GM18526 (cell line): ENCODE data around the gene SLC22A2.

Experiments used
- POLR2A ChIP-seq: IDR thresholded peaks from 3 replicates; pipeline ENCODE4 v1.6.1; 2011; ENCODE audit not compliant: insufficient read length; ENCODE audit errors: extremely low read depth

The SLC22A2 gene

DNA sequence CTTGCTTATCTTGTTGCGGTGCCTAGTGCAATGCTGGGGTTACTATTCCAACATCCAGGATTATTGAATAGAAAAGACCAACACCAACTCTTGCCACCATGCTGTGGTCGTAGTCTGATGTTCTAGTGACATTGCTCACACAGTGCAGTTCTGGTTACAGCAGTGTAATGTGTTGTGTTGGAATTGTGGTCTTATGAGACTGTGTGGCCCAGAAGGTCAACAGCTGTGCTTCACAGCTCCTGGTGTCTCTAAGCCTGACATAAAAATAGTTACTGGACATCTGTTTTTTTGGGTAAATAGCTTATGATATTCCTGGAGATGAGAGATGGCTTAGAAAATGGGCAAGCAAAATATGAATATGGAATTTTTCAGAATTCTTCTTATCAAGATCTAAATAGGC, 57.6 kb downstream of the SLC22A2 start:
- no peak for TF ChIP-seq POLR2A

DNA sequence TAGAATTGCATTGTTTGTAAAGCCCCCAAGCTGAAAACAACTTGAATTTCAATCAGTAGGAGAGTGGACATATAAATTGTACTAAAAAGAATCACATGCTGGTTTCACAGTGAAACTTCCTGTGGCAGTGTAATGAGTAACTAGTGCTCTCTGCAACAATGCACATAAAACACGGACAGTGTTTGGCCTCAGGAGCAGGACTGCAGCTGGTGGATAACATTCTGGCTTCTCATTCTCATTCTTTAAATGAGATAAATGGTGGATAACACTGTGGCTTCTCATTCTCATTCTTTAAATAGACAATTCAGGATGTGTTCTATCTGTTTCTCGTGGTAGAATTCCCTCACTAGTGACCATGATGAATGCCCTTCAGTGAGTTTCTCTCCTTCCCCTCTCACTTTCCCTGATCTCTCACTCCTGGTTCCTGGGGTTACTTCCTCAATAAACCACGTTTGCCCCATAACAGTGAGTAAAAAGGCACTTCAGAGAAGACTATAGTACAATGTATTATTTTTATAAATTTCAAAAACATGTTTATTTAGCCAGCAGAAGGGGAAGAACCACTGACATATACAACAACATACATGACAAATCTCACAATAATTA, 59.9 kb downstream of the SLC22A2 start:
- TF ChIP-seq POLR2A = no peak

DNA sequence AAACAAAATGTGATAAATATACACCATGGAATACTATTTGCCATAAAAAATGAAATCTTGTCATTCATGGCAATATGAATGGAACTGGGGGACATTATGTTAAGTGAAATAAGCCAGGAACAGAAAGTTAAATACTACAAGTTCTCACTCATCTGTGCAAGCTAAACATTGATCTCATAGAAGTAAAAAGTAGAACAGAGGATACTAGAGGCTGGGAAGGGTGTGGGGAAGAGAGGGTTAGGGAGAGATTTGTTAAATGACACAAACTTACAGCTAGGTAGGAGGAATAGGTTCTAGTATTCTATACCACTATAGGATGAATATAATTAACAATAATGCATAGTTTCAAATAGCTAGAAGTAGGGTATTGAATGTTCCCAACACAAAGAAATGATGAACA, 61.0 kb downstream of the SLC22A2 start:
- no peak for TF ChIP-seq POLR2A

DNA sequence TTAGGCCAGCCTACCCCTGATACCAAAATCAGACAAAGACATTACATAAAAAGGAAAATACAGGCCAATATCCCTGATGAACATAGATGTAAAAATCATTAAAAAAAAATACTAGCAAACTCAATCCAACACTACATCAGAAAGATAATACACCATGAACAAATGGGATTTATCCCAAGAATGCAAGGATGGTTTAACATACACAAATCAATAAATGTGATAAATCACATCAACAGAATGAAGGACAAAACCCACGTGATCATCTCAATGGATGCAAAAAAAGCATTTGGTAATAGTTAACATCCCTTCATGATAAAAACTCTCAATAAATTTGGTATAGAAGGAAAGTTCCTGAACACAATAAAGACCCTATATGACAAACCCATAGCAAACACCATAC, 63.8 kb downstream of the SLC22A2 start:
- TF ChIP-seq POLR2A = no peak

DNA sequence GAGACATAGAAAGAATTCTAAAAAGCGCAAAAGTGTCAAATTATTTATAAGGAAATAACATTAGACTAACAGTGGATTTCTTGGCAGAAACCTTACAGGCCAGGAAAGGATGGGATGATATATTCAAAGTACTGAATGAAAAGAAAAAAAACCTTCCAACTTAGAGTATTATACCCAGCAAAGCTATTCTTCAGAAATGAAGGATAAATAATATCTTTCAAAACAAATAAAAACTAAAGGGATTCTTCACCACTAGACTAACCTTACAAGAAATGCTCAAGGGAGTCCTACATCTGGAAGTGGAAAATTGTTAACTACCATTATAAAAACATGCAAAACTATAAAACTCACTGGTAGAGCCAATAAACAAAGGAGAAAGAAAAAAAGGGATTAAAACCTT, 65.8 kb downstream of the SLC22A2 start:
- no peak for TF ChIP-seq POLR2A

DNA sequence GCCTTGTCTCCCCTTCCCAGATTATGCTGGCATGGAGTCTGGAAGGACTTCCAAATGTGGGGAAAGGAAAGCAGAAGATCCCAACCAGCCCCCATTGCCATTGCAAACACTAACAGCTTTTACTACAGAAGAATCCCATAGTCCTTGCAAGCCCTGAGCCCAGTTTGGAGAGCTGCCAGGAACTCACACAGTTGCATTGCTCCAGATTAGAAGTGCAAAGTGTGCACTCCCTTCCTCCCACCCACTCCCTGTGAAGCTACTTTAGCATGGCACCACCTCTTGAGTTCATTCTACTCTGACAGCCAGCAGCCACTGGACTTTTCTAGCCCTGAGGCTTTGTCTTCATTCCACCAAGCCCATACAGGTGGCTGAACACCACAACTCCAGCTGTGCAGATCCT, 67.6 kb downstream of the SLC22A2 start:
- TF ChIP-seq POLR2A = no peak

DNA sequence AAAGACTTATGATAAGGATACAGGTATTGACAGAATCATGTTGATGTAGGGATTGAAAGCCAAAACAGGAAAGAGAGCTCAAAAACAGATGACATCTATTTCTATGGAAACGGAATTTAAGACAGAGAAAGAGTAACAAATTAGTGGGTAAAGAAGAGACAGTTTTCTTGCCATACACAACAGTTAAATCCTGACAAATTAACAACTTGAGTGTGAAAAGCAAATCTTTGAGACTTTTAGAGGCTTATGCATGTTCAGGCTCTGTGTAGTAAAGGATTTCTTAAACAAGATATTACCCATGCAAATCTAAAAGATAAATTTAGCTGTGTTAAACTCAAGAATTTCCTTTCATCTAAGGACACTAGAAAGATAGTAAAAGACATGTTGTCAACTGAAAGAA, 68.5 kb downstream of the SLC22A2 start:
- TF ChIP-seq POLR2A = no peak

DNA sequence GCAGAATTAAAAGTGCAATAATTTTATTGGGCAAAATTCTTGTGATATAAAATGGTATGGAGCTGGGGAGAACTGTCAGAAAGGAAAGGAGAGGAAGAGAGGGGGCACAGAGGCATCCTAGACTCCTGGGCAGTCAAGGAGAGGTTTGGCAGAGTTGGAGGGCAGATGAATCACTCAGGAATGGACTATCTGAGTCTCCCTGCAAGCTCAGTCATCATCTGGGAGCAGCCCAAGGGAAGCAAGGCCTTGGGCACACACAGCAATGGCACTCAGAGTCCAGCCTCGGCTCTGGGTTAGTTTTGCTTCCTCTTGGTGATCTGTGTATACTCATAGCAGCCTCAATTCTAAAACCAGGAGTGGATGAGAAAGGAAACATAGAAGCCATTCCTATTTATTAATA, 69.8 kb downstream of the SLC22A2 start:
- no peak for TF ChIP-seq POLR2A

DNA sequence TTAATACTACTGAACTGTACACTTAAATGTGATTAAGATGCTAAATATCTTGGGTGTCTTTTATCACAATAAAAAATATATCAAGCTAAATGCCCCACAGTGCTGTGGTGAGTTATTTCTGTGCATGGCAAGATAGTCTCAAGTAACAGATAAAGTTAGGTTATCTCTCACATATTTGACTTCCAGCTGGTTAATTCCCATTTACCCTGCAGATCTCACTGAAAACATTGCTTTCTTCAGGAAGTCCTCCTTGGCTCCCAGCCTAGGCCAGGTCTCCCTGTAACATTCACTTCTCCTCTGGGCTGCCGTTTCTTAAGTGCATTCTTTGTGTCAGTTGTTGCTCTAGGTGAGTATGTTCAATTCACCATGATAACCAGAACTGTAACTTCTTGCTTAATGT, 77.9 kb downstream of the SLC22A2 start:
- no peak for TF ChIP-seq POLR2A

DNA sequence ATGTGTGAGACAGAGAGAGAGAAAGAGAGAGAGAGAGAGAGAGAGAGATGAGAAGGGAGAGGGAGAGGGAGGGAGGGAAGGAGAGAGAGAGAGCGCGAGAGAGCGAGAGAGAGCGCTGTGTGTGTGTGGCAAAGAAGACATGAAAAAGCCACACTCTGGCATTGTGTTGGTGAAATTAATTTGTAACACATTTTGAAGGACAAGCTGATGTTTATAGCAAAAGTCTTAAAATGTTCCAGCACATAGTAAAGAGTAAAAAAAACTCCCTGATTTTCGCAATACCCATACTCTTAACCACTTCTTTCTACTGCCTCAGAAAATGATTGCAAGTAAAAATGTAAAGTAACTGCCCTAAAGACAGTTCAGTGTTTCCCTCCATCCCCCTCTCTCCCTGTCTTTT, 80.3 kb downstream of the SLC22A2 start:
- no peak for TF ChIP-seq POLR2A

DNA sequence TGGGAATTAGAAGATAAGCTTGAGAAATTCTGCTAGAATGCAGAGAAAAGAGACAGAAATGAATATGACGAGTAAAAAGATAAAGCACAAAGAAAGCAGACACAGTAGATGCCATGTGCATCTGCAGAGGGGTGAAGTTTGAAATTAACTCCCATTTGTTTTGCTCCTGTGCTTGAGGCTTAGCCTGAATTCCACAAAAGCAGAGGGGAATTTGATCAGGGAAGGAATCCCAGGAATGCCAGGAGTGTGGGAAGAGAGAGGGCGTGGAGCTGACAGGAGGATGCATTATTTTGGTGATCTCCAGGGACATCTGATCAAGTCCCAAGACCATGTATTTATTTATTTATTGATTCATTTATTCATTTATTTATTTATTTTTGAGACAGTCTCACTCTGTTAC, 81.4 kb downstream of the SLC22A2 start:
- TF ChIP-seq POLR2A = no peak

DNA sequence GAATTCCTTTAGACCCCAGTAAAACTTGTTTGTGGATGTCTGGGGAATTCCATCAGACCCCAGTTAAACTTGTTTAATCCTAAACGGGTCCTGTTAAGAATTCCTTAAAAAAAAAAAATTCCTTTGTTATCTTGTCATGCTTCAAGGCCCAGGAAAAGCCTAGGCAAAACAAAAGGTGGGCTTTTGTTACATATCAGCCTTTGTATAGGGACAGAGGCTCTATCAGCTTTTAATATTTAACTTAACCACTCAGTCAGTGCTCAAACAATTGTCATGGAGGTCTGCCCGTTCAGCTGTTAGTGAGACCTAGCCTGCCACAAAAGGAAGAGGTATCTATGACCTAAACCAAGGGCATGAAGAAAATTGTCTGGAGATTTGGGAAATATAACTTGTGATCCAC, 83.9 kb downstream of the SLC22A2 start:
- TF ChIP-seq POLR2A = no peak

DNA sequence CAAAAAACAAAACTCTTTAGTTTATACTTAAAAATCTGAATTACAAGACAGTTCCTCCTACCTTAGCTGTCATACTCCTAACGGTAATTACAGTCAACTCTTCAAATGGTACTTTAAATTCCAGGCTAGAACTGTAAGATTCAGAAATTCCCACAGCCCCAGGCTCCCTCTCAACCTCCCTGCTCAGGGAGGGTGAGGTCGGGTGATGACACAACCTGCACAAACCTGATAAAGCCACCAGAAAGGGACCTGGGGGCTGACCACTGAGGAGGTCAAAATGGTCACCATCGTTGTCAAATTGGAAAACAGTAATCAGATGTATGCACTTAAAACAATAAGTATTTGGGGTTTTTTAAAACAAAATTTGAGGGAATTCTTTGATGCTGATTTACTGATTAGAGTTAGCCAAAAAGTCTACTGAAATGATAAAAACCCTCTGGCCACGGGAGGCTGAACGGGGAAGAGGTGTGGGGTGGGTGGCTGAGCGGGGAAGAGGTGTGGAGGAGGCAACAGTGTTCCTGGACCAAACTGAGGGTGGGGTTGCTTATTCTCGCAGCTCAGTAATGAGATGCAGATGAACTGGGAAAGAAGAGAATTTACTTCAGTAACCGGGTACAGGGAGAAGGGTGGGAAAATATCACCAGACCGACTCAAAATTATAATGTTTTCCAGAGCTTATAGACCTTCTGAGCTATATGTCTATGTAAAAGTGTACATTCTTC, 84.7 kb downstream of the SLC22A2 start:
- TF ChIP-seq POLR2A = no peak

DNA sequence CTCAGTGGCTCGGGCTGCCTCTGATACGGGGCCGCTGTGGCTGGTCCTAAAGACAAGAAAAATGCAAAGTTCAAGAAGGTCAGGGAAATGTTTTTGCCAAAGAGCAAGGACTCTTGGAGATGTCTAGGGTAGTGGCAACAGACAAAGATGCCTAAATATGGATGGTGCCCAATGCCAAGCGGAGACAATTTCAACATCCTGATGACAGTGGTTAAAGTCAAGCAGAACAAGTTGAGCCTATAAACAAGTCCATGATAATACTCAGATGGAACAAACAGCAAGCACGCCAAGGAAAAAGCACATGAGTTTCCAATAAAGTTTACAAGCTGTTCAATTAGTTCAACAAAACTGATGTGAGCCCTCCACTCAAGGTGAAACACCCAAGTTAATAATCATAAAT, 85.9 kb downstream of the SLC22A2 start:
- TF ChIP-seq POLR2A = no peak

DNA sequence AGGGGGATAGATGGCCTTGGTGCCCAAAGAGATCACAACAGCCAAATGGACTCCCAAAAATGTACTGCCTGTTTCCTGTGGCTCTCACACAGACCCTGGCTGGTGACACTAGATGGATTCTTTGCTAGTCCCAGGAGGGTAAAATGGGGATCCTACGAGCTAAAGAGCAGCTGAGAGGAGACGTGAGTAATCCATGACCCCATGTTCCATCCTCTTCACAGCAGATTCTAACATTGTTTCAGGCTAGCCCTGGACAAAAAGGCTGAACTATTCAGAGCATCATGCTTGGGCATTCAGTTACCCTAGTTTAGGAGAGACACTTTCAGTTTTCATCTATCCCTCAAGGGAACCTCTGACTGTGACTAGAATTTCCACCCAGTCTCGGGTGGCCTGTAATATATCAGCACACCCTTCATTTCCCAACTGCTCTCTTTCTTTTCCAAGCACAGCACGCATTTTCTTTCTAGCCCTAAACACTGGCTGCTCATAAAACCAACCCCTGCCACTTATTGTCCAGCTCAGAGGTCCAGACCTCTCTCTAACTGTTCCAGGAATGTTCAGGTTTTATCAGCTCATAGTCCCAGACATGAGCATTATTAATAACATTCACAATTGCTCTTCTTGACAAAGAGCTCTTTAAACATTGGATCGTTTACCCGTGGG, 88.5 kb downstream of the SLC22A2 start:
- TF ChIP-seq POLR2A = no peak

DNA sequence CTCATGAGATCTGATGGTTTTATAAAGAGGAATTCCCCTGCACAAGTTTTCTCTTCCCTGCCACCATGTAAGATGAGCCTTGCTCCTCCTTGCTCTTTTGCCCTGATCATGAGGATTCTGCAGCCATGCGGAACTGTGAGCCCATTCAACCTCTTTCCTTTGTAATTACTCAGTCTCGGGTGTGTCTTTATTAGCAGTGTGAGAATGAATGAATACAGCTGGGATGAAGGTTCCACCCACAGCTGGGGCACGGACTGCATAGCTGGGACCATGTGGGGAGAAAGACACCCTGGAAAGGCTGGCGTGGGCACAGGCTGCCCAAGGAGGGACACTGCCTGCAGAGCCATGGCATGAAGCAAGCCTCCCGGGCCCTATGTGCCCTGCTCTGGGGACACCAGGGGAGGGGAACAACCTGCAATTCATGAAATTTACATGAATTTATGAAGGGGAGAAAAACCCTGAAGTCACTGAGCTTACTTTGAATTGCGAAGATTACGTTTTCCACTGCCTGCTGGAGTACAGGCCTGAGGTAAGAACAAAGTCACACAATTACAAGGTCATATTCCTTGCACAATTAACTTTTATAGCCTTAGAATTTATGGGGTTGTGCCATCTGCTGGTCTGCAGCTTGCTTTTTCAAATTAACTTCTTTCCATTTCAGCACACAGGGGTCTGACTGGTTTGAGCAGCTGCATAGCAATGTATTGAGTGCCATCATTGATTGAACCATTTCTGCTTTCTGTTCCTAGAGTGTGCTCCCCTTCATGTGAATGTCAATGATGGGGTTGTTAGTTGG, 90.8 kb downstream of the SLC22A2 start:
- TF ChIP-seq POLR2A = no peak
